IMR-90 (cell line): ENCODE measurements around the gene TNFSF9. TPM values are rescaled to one million over a fixed set of nuclear protein-coding genes. Genes with fewer than 3 reads are reported as not detected.

Experiments
- ATAC-seq: fragments of 200-7000 bp; cut with Tn5 transposase; 2 replicates; pipeline ENCODE4 v1.9.1; 2020; ENCODE audit warnings: low read depth, mild to moderate bottlenecking, moderate library complexity
- BruUV-seq: library from RNA; stranded (reverse); fragments of 400-500 nt; replicated peaks from 2 replicates; lab custom pipeline; 2021; lab: Mats Ljungman, UMichigan
- CTCF ChIA-PET: fragments of 300-600 bp; formaldehyde crosslinking; extraction: SDS; loops from one replicate; lab custom pipeline; 2021; ENCODE audit warnings: antibody characterized with exemption; lab: Yijun Ruan, JAX
- POLR2A ChIA-PET: fragments of 300-600 bp; sonication (Branson Sonifier 250); formaldehyde crosslinking; loops from one replicate; lab custom pipeline; 2022; ENCODE audit warnings: antibody characterized with exemption; ENCODE audit not compliant: unreplicated experiment; lab: Charles Lee
- DNase-seq: peaks from one replicate; pipeline ENCODE4 v3.0.0; 2013
- H2AFZ ChIP-seq: replicated peaks from 2 replicates; pipeline ENCODE3; 2013; ENCODE audit warnings: low read length, mild to moderate bottlenecking; ENCODE audit not compliant: poor library complexity
- H2AK5ac ChIP-seq: 2 replicates; pipeline ENCODE4 v1.6.1; 2013; ENCODE audit warnings: low read depth, low read length, inconsistent platforms
- H2AK9ac ChIP-seq: replicated peaks from 2 replicates; pipeline ENCODE3; 2013; ENCODE audit warnings: mild to moderate bottlenecking, low read depth, low read length, moderate library complexity; ENCODE audit not compliant: poor library complexity
- H2BK120ac ChIP-seq: 2 replicates; pipeline ENCODE4 v1.6.1; 2013; ENCODE audit warnings: low read depth, low read length, inconsistent platforms
- H2BK15ac ChIP-seq: 3 replicates; pipeline ENCODE4 v1.6.1; 2013; ENCODE audit warnings: low read depth, low read length, inconsistent platforms
- H2BK20ac ChIP-seq: 2 replicates; pipeline ENCODE4 v1.6.1; 2013; ENCODE audit warnings: low read depth, mild to moderate bottlenecking, inconsistent platforms, low read length, moderate library complexity
- H2BK5ac ChIP-seq: 2 replicates; pipeline ENCODE4 v1.6.1; 2013; ENCODE audit warnings: mild to moderate bottlenecking, low read depth, low read length, inconsistent platforms; ENCODE audit not compliant: poor library complexity, severe bottlenecking
- H3K14ac ChIP-seq: replicated peaks from 2 replicates; pipeline ENCODE4 v1.6.1; 2013; ENCODE audit warnings: low read depth, low read length, inconsistent platforms
- H3K18ac ChIP-seq: 2 replicates; pipeline ENCODE4 v1.6.1; 2013; ENCODE audit warnings: low read depth, low read length, control low read depth
- H3K23ac ChIP-seq: 2 replicates; pipeline ENCODE4 v1.6.1; 2013; ENCODE audit warnings: low read depth, low read length, inconsistent platforms
- H3K27ac ChIP-seq: 2 replicates; pipeline ENCODE4 v1.5.1; 2013; ENCODE audit warnings: mild to moderate bottlenecking, control low read depth, low read length; ENCODE audit not compliant: insufficient read depth
- H3K27me3 ChIP-seq: 2 replicates; pipeline ENCODE4 v1.6.1; 2013; ENCODE audit warnings: low read length; ENCODE audit not compliant: control insufficient read depth, insufficient read depth
- H3K36me3 ChIP-seq: 2 replicates; pipeline ENCODE4 v1.6.1; 2013; ENCODE audit warnings: low read length, mixed read lengths; ENCODE audit not compliant: control insufficient read depth, insufficient read depth
- H3K4ac ChIP-seq: 2 replicates; pipeline ENCODE4 v1.6.1; 2013; ENCODE audit warnings: low read depth, low read length, inconsistent platforms
- H3K4me1 ChIP-seq: 2 replicates; pipeline ENCODE4 v1.6.1; 2013; ENCODE audit warnings: low read length, mixed read lengths; ENCODE audit not compliant: control insufficient read depth, insufficient read depth
- H3K4me2 ChIP-seq: 2 replicates; pipeline ENCODE4 v1.6.1; 2013; ENCODE audit warnings: low read depth, mild to moderate bottlenecking, control low read depth, low read length, moderate library complexity
- H3K4me3 ChIP-seq: 2 replicates; pipeline ENCODE4 v1.5.1; 2013; ENCODE audit warnings: low read depth, mild to moderate bottlenecking, control low read depth, low read length, moderate library complexity; ENCODE audit not compliant: insufficient read depth
- H3K56ac ChIP-seq: 2 replicates; pipeline ENCODE4 v1.6.1; 2013; ENCODE audit warnings: low read length, inconsistent platforms; ENCODE audit not compliant: insufficient read depth; ENCODE audit errors: extremely low read depth
- H3K79me1 ChIP-seq, 2 experiments: 2 replicates each; pipeline ENCODE4 v1.6.1; 2013; ENCODE audit warnings: low read length in 2 of 2, inconsistent platforms in 1 of 2, low read depth in 1 of 2
- H3K9ac ChIP-seq: 2 replicates; pipeline ENCODE4 v1.6.1; 2013; ENCODE audit warnings: low read depth, low read length, control low read depth
- H3K9me1 ChIP-seq: 2 replicates; pipeline ENCODE4 v1.6.1; 2013; ENCODE audit warnings: low read length, inconsistent platforms; ENCODE audit not compliant: insufficient read depth
- H3K9me3 ChIP-seq: 2 replicates; pipeline ENCODE4 v1.6.1; 2013; ENCODE audit warnings: low read length; ENCODE audit not compliant: control insufficient read depth, insufficient read depth
- H4K20me1 ChIP-seq: 2 replicates; pipeline ENCODE4 v1.6.1; 2013; ENCODE audit warnings: low read length, inconsistent platforms; ENCODE audit not compliant: insufficient read depth
- H4K5ac ChIP-seq: 2 replicates; pipeline ENCODE4 v1.6.1; 2013; ENCODE audit warnings: mild to moderate bottlenecking, low read depth, low read length, control low read depth
- H4K8ac ChIP-seq, 2 experiments: 2 replicates each; pipeline ENCODE4 v1.6.1; 2013; ENCODE audit warnings: low read depth in 2 of 2, low read length in 2 of 2, control low read depth in 1 of 2, inconsistent platforms in 1 of 2
- H4K91ac ChIP-seq: 2 replicates; pipeline ENCODE4 v1.6.1; 2013; ENCODE audit warnings: low read depth, low read length, inconsistent platforms; ENCODE audit not compliant: insufficient read depth
- BHLHE40 ChIP-seq: fragments of 150-350 bp; IDR thresholded peaks from 2 replicates; pipeline ENCODE4 v1.6.1; 2016; ENCODE audit warnings: mild to moderate bottlenecking, low read depth, low read length
- CEBPB ChIP-seq: IDR thresholded peaks from 2 replicates; pipeline ENCODE4 v1.6.1; 2012; ENCODE audit warnings: low read depth, low read length, improper control_type of control experiment
- CHD1 ChIP-seq: IDR thresholded peaks from 2 replicates; pipeline ENCODE4 v1.6.1; 2012; ENCODE audit warnings: low read depth, low read length, improper control_type of control experiment
- MXI1 ChIP-seq: IDR thresholded peaks from 2 replicates; pipeline ENCODE4 v1.6.1; 2012; ENCODE audit warnings: low read depth, mild to moderate bottlenecking, low read length, moderate library complexity, borderline replicate concordance
- NFE2L2 ChIP-seq: fragments of 150-350 bp; IDR thresholded peaks from 2 replicates; pipeline ENCODE4 v1.6.1; 2016; ENCODE audit warnings: low read depth, mild to moderate bottlenecking, low read length
- POLR2A ChIP-seq: IDR thresholded peaks from 2 replicates; pipeline ENCODE4 v1.6.1; 2012; ENCODE audit warnings: mild to moderate bottlenecking, low read depth, low read length
- RAD21 ChIP-seq: IDR thresholded peaks from 2 replicates; pipeline ENCODE4 v1.6.1; 2012; ENCODE audit warnings: low read length, improper control_type of control experiment
- SMC3 ChIP-seq: fragments of 150-350 bp; IDR thresholded peaks from 2 replicates; pipeline ENCODE4 v1.6.1; 2016; ENCODE audit warnings: low read depth, mild to moderate bottlenecking, antibody characterized with exemption, low read length, moderate library complexity
- WGBS, 2 experiments: methylation state at CpG; one replicate each; pipeline versions ENCODE4 v1.1.5 to v1.1.7; 2013; ENCODE audit warnings: missing lambda C conversion rate in 2 of 2; ENCODE audit not compliant: insufficient read length in 1 of 2; ENCODE audit errors: extremely low coverage in 2 of 2; 5-methylcytosine and 5-hydroxymethylcytosine counted together
- dilution Hi-C: fragments of 300-500 bp; cut with HindIII; formaldehyde crosslinking; loops from one replicate; pipeline ENCODE4 v1.14.3; 2018; ENCODE audit warnings: low sequenced_read_pairs; ENCODE audit not compliant: unreplicated experiment
- in situ Hi-C: fragments of 300-500 bp; cut with MboI; formaldehyde crosslinking; loops from 3 replicates; pipeline ENCODE4 v1.14.3; 2019; ENCODE audit warnings: low sequenced_read_pairs, inconsistent platforms, mixed read lengths
- intact Hi-C: fragments of 100-400 bp; cut with micrococcal nuclease; formaldehyde crosslinking; loops from 2 replicates; pipeline ENCODE4 v1.10.0; 2022
- polyA plus RNA-seq, 3 experiments: library from polyadenylated mRNA; depleted of rRNA; stranded (reverse); fragments of >200 nt; gene quantifications; 2 replicates each; pipeline ENCODE4 v1.2.3, GENCODE V29; 2012; ENCODE audit warnings: low replicate concordance in 1 of 3
- total RNA-seq: library from RNA; depleted of rRNA; stranded (reverse); fragments of >200 nt; gene quantifications from 2 replicates; pipeline ENCODE4 v1.2.3, GENCODE V29; 2012
- TF ChIP-seq, protein P1 (sequence below): fragments of 150-350 bp; IDR thresholded peaks from 2 replicates; pipeline ENCODE4 v1.6.1; 2016; ENCODE audit warnings: low read depth, mild to moderate bottlenecking, low read length, moderate library complexity, borderline replicate concordance
- TF ChIP-seq, protein P2 (sequence below): fragments of 150-350 bp; IDR thresholded peaks from 2 replicates; pipeline ENCODE4 v1.6.1; 2017; ENCODE audit warnings: mild to moderate bottlenecking, antibody characterized with exemption, low read length, low read depth

The TNFSF9 gene
- total and polyA plus RNA-seq, 2 of the 4 experiments (the other 2 are of a cell fraction) = 0.10 TPM; not detected in 1

DNA sequence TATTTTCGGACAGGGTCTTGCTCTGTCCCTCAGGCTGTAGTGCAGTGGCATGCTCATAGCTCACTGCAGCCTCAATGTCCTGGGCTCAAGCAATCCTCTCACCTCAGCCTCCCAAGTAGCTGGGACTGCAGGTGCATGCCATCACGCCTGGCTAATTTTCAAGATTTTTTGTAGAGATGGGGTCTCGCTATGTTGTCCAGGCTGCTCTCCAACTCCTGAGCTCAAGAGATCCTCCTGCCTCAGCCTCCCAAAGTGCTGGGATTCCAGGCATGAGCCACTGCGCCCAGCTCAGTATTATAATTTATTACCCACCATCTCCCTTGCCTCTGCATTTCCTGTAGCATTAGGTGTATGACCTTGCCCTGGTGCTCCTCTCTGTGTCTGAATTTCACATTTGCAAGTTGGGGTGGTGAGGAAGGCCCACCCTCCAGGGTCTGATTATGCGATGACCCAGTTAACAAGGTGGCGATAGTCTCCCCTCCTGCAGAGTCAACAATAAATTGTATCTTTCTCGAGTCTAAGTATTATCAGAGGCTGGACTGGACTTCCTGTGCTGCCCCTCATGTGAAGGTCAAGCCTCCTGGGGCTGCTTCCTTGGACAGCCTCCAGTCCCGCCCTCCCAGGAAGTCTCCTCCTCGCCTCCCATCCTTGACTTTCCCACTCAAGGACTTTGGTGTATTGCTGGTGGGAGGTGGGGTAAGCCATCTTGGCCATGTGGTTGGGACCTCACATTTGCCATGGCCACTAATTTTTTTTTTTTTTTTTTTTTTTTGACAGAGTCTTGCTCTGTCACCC is 27.2 kb upstream of the TNFSF9 start:
- Histone ChIP-seq H2AK9ac (no peak overlapping the region), H3K23ac (no peak overlapping the region), H2BK5ac (no peak overlapping the region), H4K5ac (no peak overlapping the region), H2AK5ac (no peak overlapping the region), H3K27ac (no peak overlapping the region), H4K8ac (no peak overlapping the region), H3K4me2 (no peak overlapping the region), H3K9me1 (no peaks in the 10 kb centered on the region), H3K4me3 (no peak overlapping the region), H3K36me3 (no peaks in the 10 kb centered on the region), H2BK15ac (no peak overlapping the region), H3K9me3 (no peaks in the 10 kb centered on the region), H3K14ac (no peak overlapping the region), H2BK120ac (no peak overlapping the region), H3K18ac (no peak overlapping the region), H4K91ac (no peak overlapping the region), H3K4me1 (no peaks in the 10 kb centered on the region), H3K9ac (no peak overlapping the region), H3K4ac (no peak overlapping the region), H2AFZ (no peak overlapping the region), H3K56ac (no peak overlapping the region), H2BK20ac (no peak overlapping the region), H4K20me1 (no peaks in the 10 kb centered on the region), H3K79me1 (no peaks in the 10 kb centered on the region), H3K27me3 (peaks cover 23% of the 10 kb centered on the region)
- BruUV-seq = no TSS peak
- ATAC-seq (no peak), DNase-seq (no peak)
- ChIA-PET POLR2A (no interaction called here), CTCF (no interaction called here)
- intact Hi-C loops = no loop called here
- TF ChIP-seq, protein P1, sequence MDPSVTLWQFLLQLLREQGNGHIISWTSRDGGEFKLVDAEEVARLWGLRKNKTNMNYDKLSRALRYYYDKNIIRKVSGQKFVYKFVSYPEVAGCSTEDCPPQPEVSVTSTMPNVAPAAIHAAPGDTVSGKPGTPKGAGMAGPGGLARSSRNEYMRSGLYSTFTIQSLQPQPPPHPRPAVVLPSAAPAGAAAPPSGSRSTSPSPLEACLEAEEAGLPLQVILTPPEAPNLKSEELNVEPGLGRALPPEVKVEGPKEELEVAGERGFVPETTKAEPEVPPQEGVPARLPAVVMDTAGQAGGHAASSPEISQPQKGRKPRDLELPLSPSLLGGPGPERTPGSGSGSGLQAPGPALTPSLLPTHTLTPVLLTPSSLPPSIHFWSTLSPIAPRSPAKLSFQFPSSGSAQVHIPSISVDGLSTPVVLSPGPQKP = no peak
- TF ChIP-seq BHLHE40 (no peak), CEBPB (no peak), CHD1 (no peak), POLR2A (no peak), NFE2L2 (no peak), MXI1 (no peak), SMC3 (no peak), RAD21 (no peak)
- TF ChIP-seq, protein P2, sequence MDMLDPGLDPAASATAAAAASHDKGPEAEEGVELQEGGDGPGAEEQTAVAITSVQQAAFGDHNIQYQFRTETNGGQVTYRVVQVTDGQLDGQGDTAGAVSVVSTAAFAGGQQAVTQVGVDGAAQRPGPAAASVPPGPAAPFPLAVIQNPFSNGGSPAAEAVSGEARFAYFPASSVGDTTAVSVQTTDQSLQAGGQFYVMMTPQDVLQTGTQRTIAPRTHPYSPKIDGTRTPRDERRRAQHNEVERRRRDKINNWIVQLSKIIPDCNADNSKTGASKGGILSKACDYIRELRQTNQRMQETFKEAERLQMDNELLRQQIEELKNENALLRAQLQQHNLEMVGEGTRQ = no peak
- in situ Hi-C loops = no loop called here
- WGBS, 2 experiments = 82% methylated on average over 3 of the region's 9 CpGs; no CpG with 5 or more reads in 1 of the 2 experiments
- dilution Hi-C loops = no loop called here
